ENCODE measurements around the gene KCNQ1. TPM values are rescaled to one million over a fixed set of nuclear protein-coding genes. Genes with fewer than 3 reads are reported as not detected.

KCNQ1 gene
- total RNA-seq, 2 donors from 2014 or later = 4.4 to 25.3 TPM

GRCh38 chr11:2570841-2571597 lies 126.2 kb downstream of the KCNQ1 start:
- no peaks in the 10 kb centered on the region for H3K36me3 ChIP-seq
- no peak overlapping the region for H3K4me3 ChIP-seq
- no peaks in the 10 kb centered on the region for H3K27me3 ChIP-seq (replicated peaks; ENCODE audit: insufficient read depth)
- H3K9me3 ChIP-seq = no peaks in the 10 kb centered on the region
- ATAC-seq (ENCODE audit: insufficient number of reproducible peaks, low FRiP score, low read depth) = no peak
- H3K27ac ChIP-seq = no peak overlapping the region
- TF ChIP-seq CTCF (IDR thresholded peaks at IDR 0.05) = no peak
- DNase-seq (ENCODE audit: low spot score) = no peak
- H3K4me1 ChIP-seq (ENCODE audit: control insufficient read depth in 1 of 2, low read depth in 2 of 2) = no peaks in the 10 kb centered on the region

GRCh38 chr11:2571598-2572281 lies 126.9 kb downstream of the KCNQ1 start:
- no peak for TF ChIP-seq CTCF (IDR thresholded peaks at IDR 0.05)
- DNase-seq (ENCODE audit: low spot score) (no peak), ATAC-seq (ENCODE audit: insufficient number of reproducible peaks, low FRiP score, low read depth) (no peak)
- Histone ChIP-seq H3K4me3 (no peak overlapping the region), H3K36me3 (no peaks in the 10 kb centered on the region), H3K27me3 (replicated peaks; ENCODE audit: insufficient read depth) (no peaks in the 10 kb centered on the region), H3K9me3 (no peaks in the 10 kb centered on the region), H3K4me1 (ENCODE audit: control insufficient read depth in 1 of 2, low read depth in 2 of 2) (no peaks in the 10 kb centered on the region), H3K27ac (no peak overlapping the region)

- no peak for DNase-seq (ENCODE audit: low spot score)
Measured at GRCh38 chr11:2572491-2573239, 127.9 kb downstream of the KCNQ1 start.

GRCh38 chr11:2573240-2574042 lies 128.6 kb downstream of the KCNQ1 start:
- Histone ChIP-seq H3K4me3 (no peak overlapping the region), H3K27ac (no peak overlapping the region), H3K4me1 (ENCODE audit: control insufficient read depth in 1 of 2, low read depth in 2 of 2) (no peaks in the 10 kb centered on the region), H3K27me3 (replicated peaks; ENCODE audit: insufficient read depth) (no peaks in the 10 kb centered on the region), H3K36me3 (no peaks in the 10 kb centered on the region), H3K9me3 (no peaks in the 10 kb centered on the region)
- DNase-seq (ENCODE audit: low spot score) = no peak
- ATAC-seq (ENCODE audit: insufficient number of reproducible peaks, low FRiP score, low read depth) = no peak
- TF ChIP-seq CTCF (IDR thresholded peaks at IDR 0.05) = no peak

More at GRCh38 chr11:2572491-2573239, 127.9 kb downstream of the KCNQ1 start:
- no peaks in the 10 kb centered on the region for H3K4me1 ChIP-seq (ENCODE audit: control insufficient read depth in 1 of 2, low read depth in 2 of 2)
- no peak for TF ChIP-seq CTCF (IDR thresholded peaks at IDR 0.05)
- no peak for ATAC-seq (ENCODE audit: insufficient number of reproducible peaks, low FRiP score, low read depth)
- H3K36me3 ChIP-seq = no peaks in the 10 kb centered on the region
- no peaks in the 10 kb centered on the region for H3K27me3 ChIP-seq (replicated peaks; ENCODE audit: insufficient read depth)
- H3K4me3 ChIP-seq = no peak overlapping the region
- H3K9me3 ChIP-seq = no peaks in the 10 kb centered on the region
- no peak overlapping the region for H3K27ac ChIP-seq
